Measurements from ENCODE around the gene ANKRD29. TPM values are rescaled to one million over a fixed set of nuclear protein-coding genes. Genes with fewer than 3 reads are reported as not detected.
A peak's percentile ranks its signal among the peaks of the same experiment; 100 is the strongest.

The ANKRD29 gene
- total and polyA plus RNA-seq, 12 donors, result 2.1 to 11.5 (median 6.0) TPM

- WGBS, 2 donors, result 73 to 75% methylated on average over 6 of the region's 6 CpGs
- DNase-seq (no peak), ATAC-seq (no peak)
- no peak for TF ChIP-seq CTCF (IDR thresholded peaks at IDR 0.05)
- Histone ChIP-seq H3K36me3 (no peaks in the 10 kb centered on the region), H3K9me3 (no peaks in the 10 kb centered on the region), H3K27ac (peak overlapping the region in 1 of 10 donors; percentile 85), H3K27me3 (no peaks in the 10 kb centered on the region), H3K4me3 (no peak overlapping the region), H3K4me1 (peaks cover 5 to 48% (median 30%) of the 10 kb centered on the region in 9 donors)
- intact Hi-C loops (cut with DNase I), result no loop called here
Measured at GRCh38 chr18:23652232-23652631, 10.5 kb downstream of the ANKRD29 start.

GRCh38 chr18:23650968-23651927, 11.5 kb downstream of the ANKRD29 start:
- no peak for TF ChIP-seq CTCF (IDR thresholded peaks at IDR 0.05)
- 68 to 77% methylated on average over 6 of the region's 6 CpGs for WGBS, 2 donors
- intact Hi-C loops (cut with DNase I), result no loop called here

GRCh38 chr18:23648940-23649607, 13.6 kb downstream of the ANKRD29 start:
- Histone ChIP-seq H3K27ac (peak overlapping the region in 9 of 10 donors; percentile 11 to 85 (median 41)), H3K4me3 (peak overlapping the region in 2 of 10 donors; percentile 2 to 15), H3K36me3 (peaks cover 0 to 15% (median 0%) of the 10 kb centered on the region in 9 donors), H3K4me1 (peaks cover 5 to 48% (median 30%) of the 10 kb centered on the region in 9 donors), H3K27me3 (no peaks in the 10 kb centered on the region), H3K9me3 (no peaks in the 10 kb centered on the region)
- intact Hi-C loops (cut with DNase I), result no loop called here
- 52 to 62% methylated on average over 8 of the region's 8 CpGs for WGBS, 2 donors
- no peak for TF ChIP-seq CTCF (IDR thresholded peaks at IDR 0.05)
- ATAC-seq (peak in 6 of 8 donors; percentile 45 to 80 (median 62)), DNase-seq (no peak)

More at GRCh38 chr18:23650968-23651927, 11.5 kb downstream of the ANKRD29 start:
- ATAC-seq (peak in 1 of 8 donors; percentile 25), DNase-seq (no peak)
- no peaks in the 10 kb centered on the region for H3K36me3 ChIP-seq
- H3K9me3 ChIP-seq, result no peaks in the 10 kb centered on the region
- peak overlapping the region in 4 of 10 donors; percentile 34 to 85 (median 46) for H3K27ac ChIP-seq
- H3K4me3 ChIP-seq, result no peak overlapping the region
- no peaks in the 10 kb centered on the region for H3K27me3 ChIP-seq
- peaks cover 5 to 48% (median 30%) of the 10 kb centered on the region in 9 donors for H3K4me1 ChIP-seq

GRCh38 chr18:23648456-23648855, 14.3 kb downstream of the ANKRD29 start:
- Histone ChIP-seq H3K36me3 (peaks cover 0 to 16% (median 0%) of the 10 kb centered on the region in 9 donors), H3K27ac (peak overlapping the region in 6 of 10 donors; percentile 13 to 85 (median 54)), H3K4me1 (peaks cover 5 to 48% (median 30%) of the 10 kb centered on the region in 9 donors), H3K9me3 (no peaks in the 10 kb centered on the region), H3K27me3 (no peaks in the 10 kb centered on the region), H3K4me3 (peak overlapping the region in 1 of 10 donors; percentile 15)
- intact Hi-C loops (cut with DNase I), result no loop called here
- DNase-seq, result no peak
- WGBS, 2 donors, result 65 to 77% methylated on average over 3 of the region's 3 CpGs
- TF ChIP-seq CTCF (IDR thresholded peaks at IDR 0.05), result no peak
- no peak for ATAC-seq

All from heart right ventricle (tissue), 16 donors.